T follicular helper cell (primary cell): ENCODE results near the gene VWA3B.
"Not testable (repeated sequence)": the region's sequence is repeated elsewhere in the genome, so short reads cannot be mapped to it uniquely, and the experiment has no call there.

ENCODE experiments used
- DNase-seq: peaks from one replicate; pipeline ENCODE4 v3.0.0-alpha.2; 2020; ENCODE audit warnings: low read depth

VWA3B gene

GRCh38 chr2:98137196-98137595 lies 50.2 kb downstream of the VWA3B start:
- no peak for DNase-seq

- not testable (repeated sequence) for DNase-seq
Measured at GRCh38 chr2:98138978-98139377, 52.0 kb downstream of the VWA3B start.

GRCh38 chr2:98140210-98140609 lies 53.2 kb downstream of the VWA3B start:
- no peak for DNase-seq

DNA sequence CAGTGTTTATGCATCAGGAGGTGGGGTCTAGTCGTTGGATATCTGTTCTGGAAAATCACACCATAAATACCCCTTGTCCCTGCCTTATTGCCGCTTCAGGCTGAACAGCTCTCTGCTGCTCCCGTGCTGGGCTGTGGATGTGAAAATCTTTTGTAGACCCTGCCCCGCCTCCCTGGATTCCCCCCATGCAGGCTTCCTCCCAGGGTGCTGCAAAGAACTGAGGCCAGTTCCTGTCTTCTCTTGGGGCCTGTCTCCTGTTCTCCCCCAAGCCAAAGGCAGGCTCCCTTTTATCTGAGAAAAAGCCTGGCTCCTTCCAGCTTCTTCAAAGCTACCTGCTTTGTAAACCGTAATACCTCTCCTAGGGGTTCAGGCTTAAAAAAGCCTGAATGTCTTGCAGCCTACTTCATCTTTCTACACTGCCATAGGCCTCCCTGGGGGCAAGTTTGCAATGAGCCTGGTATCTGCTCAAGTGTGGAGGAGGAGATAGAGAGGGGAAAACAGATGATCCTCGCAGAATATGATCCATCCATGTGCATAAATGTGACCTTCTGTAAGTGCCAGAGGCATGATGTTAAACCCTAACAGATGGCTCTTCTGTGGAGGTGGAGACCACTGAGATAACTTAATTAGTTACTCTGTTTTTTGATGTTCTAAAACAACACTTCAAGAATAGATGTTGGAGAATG lies 55.3 kb downstream of the VWA3B start:
- no peak for DNase-seq

DNA sequence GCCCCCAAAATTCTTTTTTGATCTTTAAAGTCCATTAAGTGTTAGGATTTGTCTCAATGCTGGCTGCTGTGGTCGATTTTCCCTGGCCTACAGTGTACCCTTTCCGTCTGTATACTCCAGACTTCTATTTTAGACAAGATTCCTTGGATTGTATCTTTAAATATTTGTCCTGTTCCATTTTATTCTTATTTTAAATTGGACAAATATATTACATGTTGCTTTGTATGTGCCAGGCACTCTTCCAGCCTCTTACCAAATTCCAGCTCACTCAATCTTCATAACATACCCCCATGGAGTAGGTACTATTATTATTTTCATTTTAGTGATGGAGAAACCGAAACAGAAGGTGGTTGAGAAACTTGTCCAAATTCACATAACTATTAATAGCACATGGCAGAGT lies 58.1 kb downstream of the VWA3B start:
- no peak for DNase-seq

- not testable (repeated sequence) for DNase-seq
Measured at GRCh38 chr2:98147900-98148299, 60.9 kb downstream of the VWA3B start.

- no peak for DNase-seq
Measured at GRCh38 chr2:98148595-98149332, 61.8 kb downstream of the VWA3B start.

DNA sequence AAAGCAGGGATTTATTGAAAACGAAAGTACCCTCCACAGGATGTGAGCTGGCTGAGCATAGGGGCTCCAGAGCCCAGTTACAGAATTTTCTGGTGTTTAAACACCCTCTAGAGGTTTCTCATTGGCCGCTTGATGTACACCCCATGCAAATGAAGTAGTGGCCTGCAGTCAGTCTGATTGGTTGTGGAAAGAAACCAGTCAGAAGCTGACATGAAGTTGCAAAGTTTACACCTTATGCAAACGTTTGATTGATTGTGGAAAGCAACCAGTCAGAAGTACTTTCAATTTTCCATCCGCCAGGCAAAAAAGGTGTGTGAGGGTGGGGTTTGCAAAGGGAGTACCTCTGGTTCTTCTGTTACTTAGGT lies 62.3 kb downstream of the VWA3B start:
- no peak for DNase-seq

DNA sequence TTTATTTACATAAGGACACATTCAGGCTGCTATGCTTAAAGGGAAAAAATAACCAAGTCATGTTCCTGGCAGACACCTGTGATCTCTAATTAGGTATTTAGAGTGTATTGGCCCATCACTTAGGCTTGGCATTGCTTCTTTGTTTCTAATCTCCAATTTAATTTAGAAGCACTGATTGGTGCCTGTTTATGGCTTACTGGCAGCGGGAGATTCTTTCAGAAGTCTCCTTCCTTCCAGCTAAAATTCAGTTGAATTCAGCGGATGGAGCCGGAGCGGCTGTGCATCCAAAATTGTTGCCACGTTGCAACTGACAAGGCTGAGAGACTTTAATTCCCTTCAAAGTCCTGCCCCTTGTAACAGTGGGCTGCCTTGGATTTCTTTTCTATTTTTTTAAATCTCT lies 66.5 kb downstream of the VWA3B start:
- DNase-seq: no peak

GRCh38 chr2:98155291-98155690 lies 68.3 kb downstream of the VWA3B start:
- DNase-seq: no peak

GRCh38 chr2:98155716-98156115 lies 68.7 kb downstream of the VWA3B start:
- DNase-seq: no peak

GRCh38 chr2:98156304-98156703 lies 69.3 kb downstream of the VWA3B start:
- no peak for DNase-seq

DNA sequence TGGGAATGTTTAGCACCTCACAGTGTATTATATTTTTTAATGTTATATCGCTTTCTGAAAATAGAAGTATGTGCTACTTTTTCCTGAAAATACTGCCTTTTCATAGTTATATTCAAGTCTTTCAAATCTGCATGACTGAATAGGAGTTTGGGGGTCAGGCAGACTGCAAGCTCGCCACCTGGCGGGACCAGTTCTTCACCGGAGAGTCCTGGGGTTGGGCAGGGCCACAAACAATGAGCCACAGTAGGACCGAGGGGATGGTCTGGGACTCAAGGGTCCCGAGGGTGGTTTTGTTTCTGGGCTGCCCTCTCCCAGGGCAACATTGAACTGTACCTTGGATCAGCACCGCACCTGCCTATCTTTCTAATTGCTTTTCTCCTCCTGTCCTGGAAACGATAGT lies 70.6 kb downstream of the VWA3B start:
- DNase-seq: no peak

- DNase-seq: no peak
Measured at GRCh38 chr2:98158305-98158704, 71.3 kb downstream of the VWA3B start.

DNA sequence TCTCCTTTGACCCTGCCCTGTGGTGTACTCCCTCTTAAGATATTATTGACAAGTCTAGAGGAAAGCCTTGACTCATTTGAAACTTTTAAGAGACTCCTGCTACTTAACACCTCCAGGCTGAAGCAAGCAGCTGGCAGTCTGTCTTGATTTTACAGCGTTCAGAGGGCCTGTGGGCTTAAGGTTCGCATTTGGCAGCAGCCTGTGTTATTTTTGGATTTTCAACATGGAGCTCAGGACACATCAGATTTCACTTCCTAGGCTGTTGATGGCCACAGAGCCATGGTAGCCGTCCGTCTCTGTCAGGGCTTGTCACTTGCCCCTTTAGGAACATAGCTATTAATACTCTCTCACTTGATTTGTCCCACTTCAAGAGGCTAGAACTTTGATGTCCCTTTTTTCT lies 73.6 kb downstream of the VWA3B start:
- DNase-seq: no peak

- DNase-seq: no peak
Measured at GRCh38 chr2:98161186-98161585, 74.2 kb downstream of the VWA3B start.

DNA sequence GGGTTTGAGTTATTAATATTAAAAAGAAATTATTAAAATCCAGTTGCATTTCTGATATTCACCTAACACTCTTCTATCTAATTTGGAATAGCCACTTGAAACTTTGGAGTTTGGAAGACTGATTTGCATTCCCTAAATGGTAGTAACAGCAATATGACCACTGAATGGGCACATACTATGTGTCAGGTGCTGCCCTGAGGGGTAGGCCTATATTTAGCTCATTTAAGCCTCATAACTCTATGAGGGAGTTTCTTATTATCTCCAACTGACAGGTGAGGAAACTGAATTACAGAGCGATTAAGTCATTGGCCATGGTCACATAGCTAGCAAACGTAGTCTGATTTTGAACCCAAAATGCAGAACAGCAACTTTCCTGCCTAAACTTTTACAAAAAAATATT lies 77.3 kb downstream of the VWA3B start:
- DNase-seq: no peak

- DNase-seq: no peak
Measured at GRCh38 chr2:98165516-98166071, 78.6 kb downstream of the VWA3B start.

DNA sequence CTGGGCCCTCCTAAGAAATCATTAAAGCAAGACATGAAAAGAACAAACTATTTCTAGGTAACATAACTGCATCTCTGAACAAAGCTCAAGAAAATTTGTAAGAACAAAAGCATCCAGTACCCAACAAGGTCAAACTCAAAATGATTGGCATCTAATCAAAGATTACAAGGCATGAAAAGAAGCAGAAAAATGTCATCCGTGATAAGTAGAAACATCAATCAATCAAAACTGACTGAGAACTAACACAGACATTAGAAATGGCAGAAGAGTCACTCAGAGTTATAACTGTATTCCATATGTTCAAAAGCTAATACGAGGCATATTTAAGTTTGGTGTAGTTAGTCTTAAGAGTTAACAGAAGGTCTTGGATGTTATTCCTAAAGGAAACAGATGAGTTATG lies 80.9 kb downstream of the VWA3B start:
- no peak for DNase-seq

DNA sequence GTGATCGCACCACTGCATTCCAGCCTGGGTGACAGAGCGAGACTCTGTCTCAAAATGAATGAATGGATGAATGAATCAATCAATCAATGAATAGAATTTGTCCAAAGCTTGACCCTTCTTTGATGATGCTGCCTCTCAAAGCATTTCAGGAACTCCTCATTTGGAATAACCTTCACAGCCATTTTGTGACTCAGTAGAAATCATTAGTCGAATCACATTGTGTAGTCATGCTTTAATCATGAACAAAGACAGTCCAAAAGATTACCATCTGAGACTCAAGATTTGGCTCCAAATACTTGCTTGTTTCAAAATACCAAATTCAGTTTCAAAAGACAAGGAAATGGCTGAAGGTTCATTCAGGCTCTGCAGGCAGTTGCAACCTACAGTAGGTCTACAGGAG lies 83.1 kb downstream of the VWA3B start:
- no peak for DNase-seq

DNA sequence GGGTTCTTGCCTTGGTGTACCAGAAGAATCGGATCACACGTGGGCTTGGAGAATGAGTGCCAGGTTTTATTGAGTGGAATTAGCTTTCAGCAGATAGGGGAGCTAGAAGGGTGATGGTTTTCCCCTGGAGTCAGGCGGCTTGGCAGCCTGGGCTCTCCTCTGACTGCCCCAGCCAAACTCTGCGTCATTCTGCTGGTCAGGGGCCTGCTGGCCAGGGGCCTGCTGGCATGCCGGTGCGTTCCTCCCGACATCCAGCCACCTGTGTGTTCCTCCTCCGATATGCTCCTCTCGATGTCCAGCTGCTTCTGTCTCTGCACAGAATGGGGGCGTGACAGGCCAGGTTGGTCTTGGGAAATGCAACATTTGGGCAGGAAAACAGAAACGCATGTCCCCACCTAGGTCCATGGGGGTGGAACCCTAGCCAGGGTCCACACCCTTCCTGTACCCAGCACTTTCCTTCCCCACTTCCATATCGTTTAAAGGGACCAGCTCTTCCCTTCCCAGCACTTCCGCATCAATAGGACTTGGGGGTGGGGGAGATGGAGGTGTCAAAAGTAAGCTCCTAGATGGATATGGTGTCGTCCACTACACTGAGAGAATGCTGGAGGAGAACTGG lies 85.3 kb downstream of the VWA3B start:
- no peak for DNase-seq

DNA sequence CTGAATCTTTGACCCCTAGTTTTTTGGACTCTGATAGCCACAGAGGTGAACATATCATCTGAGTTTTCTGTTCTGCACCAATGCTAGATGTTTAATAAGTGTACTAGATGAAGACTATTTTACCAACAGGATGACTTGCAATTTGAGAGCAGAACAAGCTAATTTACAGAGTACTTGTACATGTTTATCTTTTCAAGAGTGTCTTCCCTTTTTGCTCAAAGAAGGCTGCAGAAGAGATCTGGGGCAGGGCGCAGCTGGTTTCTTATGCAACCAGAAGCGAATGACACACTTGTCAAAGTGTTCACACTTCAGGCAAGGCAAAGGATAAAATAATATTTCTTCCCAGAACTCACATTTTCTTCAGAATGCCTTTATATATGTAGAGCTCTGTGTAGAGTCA lies 86.0 kb downstream of the VWA3B start:
- DNase-seq: no peak

DNA sequence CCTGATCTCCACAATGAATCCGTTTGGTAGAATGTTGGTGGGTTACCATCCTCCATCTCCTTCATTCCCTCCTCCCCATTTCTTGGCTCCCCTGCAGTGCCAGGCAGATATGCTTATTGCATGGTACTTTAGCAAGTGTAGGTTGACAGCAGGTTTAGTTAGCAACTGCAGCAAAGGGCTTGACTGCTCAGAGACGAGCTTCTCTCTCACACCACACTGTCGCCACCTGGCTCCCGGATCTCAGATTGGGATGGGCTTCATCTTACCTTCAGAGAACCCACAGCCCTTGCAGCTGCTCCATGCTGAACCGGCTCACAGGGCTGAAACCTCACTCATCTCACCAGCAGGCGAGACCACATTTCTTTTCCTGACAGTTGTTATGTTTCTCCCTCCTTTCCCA lies 88.8 kb downstream of the VWA3B start:
- no peak for DNase-seq
